Measurements from ENCODE around the gene YWHAH.

GRCh38 chr22:31991102-31991839 lies 46.9 kb downstream of the YWHAH start:
- no peak for TF ChIP-seq CTCF (IDR thresholded peaks at IDR 0.05 in 2 of 3, conservative IDR thresholded peaks at IDR 0.05 in 1 of 3; ENCODE audit: insufficient read depth in 2 of 3, low read depth in 1 of 3, low read length in 3 of 3)
- no peak for TF ChIP-seq KHSRP (IDR thresholded peaks at IDR 0.05)
- TF ChIP-seq SMC3 (conservative IDR thresholded peaks at IDR 0.05; ENCODE audit: insufficient read depth, low read depth, low read length), result no peak
- no peak for TF ChIP-seq REST (IDR thresholded peaks at IDR 0.05; ENCODE audit: borderline replicate concordance)
- TF ChIP-seq REST (CRISPR knock-in tag; IDR thresholded peaks at IDR 0.05; ENCODE audit: low read depth), result no peak
- no peak for TF ChIP-seq POLR2A (conservative IDR thresholded peaks at IDR 0.05)
- no peak for TF ChIP-seq SIN3A (IDR thresholded peaks at IDR 0.05; ENCODE audit: borderline replicate concordance in 2 of 2, control insufficient read depth in 1 of 2, low read depth in 2 of 2, low read length in 2 of 2)
- TF ChIP-seq TCF7L2 (IDR thresholded peaks at IDR 0.05; ENCODE audit: low read depth, low read length), result no peak
- no peak for TF ChIP-seq CHD4 (IDR thresholded peaks at IDR 0.05; ENCODE audit: insufficient read depth, insufficient replicate concordance, low read depth, low read length, poor library complexity, severe bottlenecking)
- no peak for TF ChIP-seq POLR2AphosphoS5 (IDR thresholded peaks at IDR 0.05; ENCODE audit: control insufficient read depth, insufficient read depth, low read depth, low read length)
- no peak for TF ChIP-seq MXI1 (IDR thresholded peaks at IDR 0.05; ENCODE audit: low read depth, low read length)
- TF ChIP-seq NKRF (IDR thresholded peaks at IDR 0.05; ENCODE audit: borderline replicate concordance), result no peak
- no peak for TF ChIP-seq CEBPG (CRISPR knock-in tag; IDR thresholded peaks at IDR 0.05)
- no peak for TF ChIP-seq CEBPG (tag; conservative IDR thresholded peaks at IDR 0.05 in 1 of 2, IDR thresholded peaks at IDR 0.05 in 1 of 2)
- TF ChIP-seq ZNF274 (IDR thresholded peaks at IDR 0.05; ENCODE audit: borderline replicate concordance, low read depth, low read length), result no peak
- TF ChIP-seq GATAD2B (IDR thresholded peaks at IDR 0.05; ENCODE audit: borderline replicate concordance), result no peak
